IMR-90 (cell line): ENCODE results near the gene SLC31A2. TPM values are rescaled to one million over a fixed set of nuclear protein-coding genes. Genes with fewer than 3 reads are reported as not detected.

Experiments
- ATAC-seq: fragments of 200-7000 bp; cut with Tn5 transposase; 2 replicates; pipeline ENCODE4 v1.9.1; 2020; ENCODE audit warnings: low read depth, mild to moderate bottlenecking, moderate library complexity
- BruUV-seq: library from RNA; stranded (reverse); fragments of 400-500 nt; replicated peaks from 2 replicates; lab custom pipeline; 2021; lab: Mats Ljungman, UMichigan
- CTCF ChIA-PET: fragments of 300-600 bp; formaldehyde crosslinking; extraction: SDS; loops from one replicate; lab custom pipeline; 2021; ENCODE audit warnings: antibody characterized with exemption; lab: Yijun Ruan, JAX
- POLR2A ChIA-PET: fragments of 300-600 bp; sonication (Branson Sonifier 250); formaldehyde crosslinking; loops from one replicate; lab custom pipeline; 2022; ENCODE audit warnings: antibody characterized with exemption; ENCODE audit not compliant: unreplicated experiment; lab: Charles Lee
- DNase-seq: peaks from one replicate; pipeline ENCODE4 v3.0.0; 2013
- H2AFZ ChIP-seq: replicated peaks from 2 replicates; pipeline ENCODE3; 2013; ENCODE audit warnings: low read length, mild to moderate bottlenecking; ENCODE audit not compliant: poor library complexity
- H2AK5ac ChIP-seq: 2 replicates; pipeline ENCODE4 v1.6.1; 2013; ENCODE audit warnings: low read depth, low read length, inconsistent platforms
- H2AK9ac ChIP-seq: replicated peaks from 2 replicates; pipeline ENCODE3; 2013; ENCODE audit warnings: mild to moderate bottlenecking, low read depth, low read length, moderate library complexity; ENCODE audit not compliant: poor library complexity
- H2BK120ac ChIP-seq: 2 replicates; pipeline ENCODE4 v1.6.1; 2013; ENCODE audit warnings: low read depth, low read length, inconsistent platforms
- H2BK15ac ChIP-seq: 3 replicates; pipeline ENCODE4 v1.6.1; 2013; ENCODE audit warnings: low read depth, low read length, inconsistent platforms
- H2BK20ac ChIP-seq: 2 replicates; pipeline ENCODE4 v1.6.1; 2013; ENCODE audit warnings: low read depth, mild to moderate bottlenecking, inconsistent platforms, low read length, moderate library complexity
- H2BK5ac ChIP-seq: 2 replicates; pipeline ENCODE4 v1.6.1; 2013; ENCODE audit warnings: mild to moderate bottlenecking, low read depth, low read length, inconsistent platforms; ENCODE audit not compliant: poor library complexity, severe bottlenecking
- H3K14ac ChIP-seq: replicated peaks from 2 replicates; pipeline ENCODE4 v1.6.1; 2013; ENCODE audit warnings: low read depth, low read length, inconsistent platforms
- H3K18ac ChIP-seq: 2 replicates; pipeline ENCODE4 v1.6.1; 2013; ENCODE audit warnings: low read depth, low read length, control low read depth
- H3K23ac ChIP-seq: 2 replicates; pipeline ENCODE4 v1.6.1; 2013; ENCODE audit warnings: low read depth, low read length, inconsistent platforms
- H3K27ac ChIP-seq: 2 replicates; pipeline ENCODE4 v1.5.1; 2013; ENCODE audit warnings: mild to moderate bottlenecking, control low read depth, low read length; ENCODE audit not compliant: insufficient read depth
- H3K27me3 ChIP-seq: 2 replicates; pipeline ENCODE4 v1.6.1; 2013; ENCODE audit warnings: low read length; ENCODE audit not compliant: control insufficient read depth, insufficient read depth
- H3K36me3 ChIP-seq: 2 replicates; pipeline ENCODE4 v1.6.1; 2013; ENCODE audit warnings: low read length, mixed read lengths; ENCODE audit not compliant: control insufficient read depth, insufficient read depth
- H3K4ac ChIP-seq: 2 replicates; pipeline ENCODE4 v1.6.1; 2013; ENCODE audit warnings: low read depth, low read length, inconsistent platforms
- H3K4me1 ChIP-seq: 2 replicates; pipeline ENCODE4 v1.6.1; 2013; ENCODE audit warnings: low read length, mixed read lengths; ENCODE audit not compliant: control insufficient read depth, insufficient read depth
- H3K4me2 ChIP-seq: 2 replicates; pipeline ENCODE4 v1.6.1; 2013; ENCODE audit warnings: low read depth, mild to moderate bottlenecking, control low read depth, low read length, moderate library complexity
- H3K4me3 ChIP-seq: 2 replicates; pipeline ENCODE4 v1.5.1; 2013; ENCODE audit warnings: low read depth, mild to moderate bottlenecking, control low read depth, low read length, moderate library complexity; ENCODE audit not compliant: insufficient read depth
- H3K56ac ChIP-seq: 2 replicates; pipeline ENCODE4 v1.6.1; 2013; ENCODE audit warnings: low read length, inconsistent platforms; ENCODE audit not compliant: insufficient read depth; ENCODE audit errors: extremely low read depth
- H3K79me1 ChIP-seq, 2 experiments: 2 replicates each; pipeline ENCODE4 v1.6.1; 2013; ENCODE audit warnings: low read length in 2 of 2, inconsistent platforms in 1 of 2, low read depth in 1 of 2
- H3K9ac ChIP-seq: 2 replicates; pipeline ENCODE4 v1.6.1; 2013; ENCODE audit warnings: low read depth, low read length, control low read depth
- H3K9me1 ChIP-seq: 2 replicates; pipeline ENCODE4 v1.6.1; 2013; ENCODE audit warnings: low read length, inconsistent platforms; ENCODE audit not compliant: insufficient read depth
- H3K9me3 ChIP-seq: 2 replicates; pipeline ENCODE4 v1.6.1; 2013; ENCODE audit warnings: low read length; ENCODE audit not compliant: control insufficient read depth, insufficient read depth
- H4K20me1 ChIP-seq: 2 replicates; pipeline ENCODE4 v1.6.1; 2013; ENCODE audit warnings: low read length, inconsistent platforms; ENCODE audit not compliant: insufficient read depth
- H4K5ac ChIP-seq: 2 replicates; pipeline ENCODE4 v1.6.1; 2013; ENCODE audit warnings: mild to moderate bottlenecking, low read depth, low read length, control low read depth
- H4K8ac ChIP-seq, 2 experiments: 2 replicates each; pipeline ENCODE4 v1.6.1; 2013; ENCODE audit warnings: low read depth in 2 of 2, low read length in 2 of 2, control low read depth in 1 of 2, inconsistent platforms in 1 of 2
- H4K91ac ChIP-seq: 2 replicates; pipeline ENCODE4 v1.6.1; 2013; ENCODE audit warnings: low read depth, low read length, inconsistent platforms; ENCODE audit not compliant: insufficient read depth
- CEBPB ChIP-seq: IDR thresholded peaks from 2 replicates; pipeline ENCODE4 v1.6.1; 2012; ENCODE audit warnings: low read depth, low read length, improper control_type of control experiment
- POLR2A ChIP-seq: IDR thresholded peaks from 2 replicates; pipeline ENCODE4 v1.6.1; 2012; ENCODE audit warnings: mild to moderate bottlenecking, low read depth, low read length
- WGBS, 2 experiments: methylation state at CpG; one replicate each; pipeline versions ENCODE4 v1.1.5 to v1.1.7; 2013; ENCODE audit warnings: missing lambda C conversion rate in 2 of 2; ENCODE audit not compliant: insufficient read length in 1 of 2; ENCODE audit errors: extremely low coverage in 2 of 2; 5-methylcytosine and 5-hydroxymethylcytosine counted together
- dilution Hi-C: fragments of 300-500 bp; cut with HindIII; formaldehyde crosslinking; loops from one replicate; pipeline ENCODE4 v1.14.3; 2018; ENCODE audit warnings: low sequenced_read_pairs; ENCODE audit not compliant: unreplicated experiment
- in situ Hi-C: fragments of 300-500 bp; cut with MboI; formaldehyde crosslinking; loops from 3 replicates; pipeline ENCODE4 v1.14.3; 2019; ENCODE audit warnings: low sequenced_read_pairs, inconsistent platforms, mixed read lengths
- intact Hi-C: fragments of 100-400 bp; cut with micrococcal nuclease; formaldehyde crosslinking; loops from 2 replicates; pipeline ENCODE4 v1.10.0; 2022
- polyA plus RNA-seq, 3 experiments: library from polyadenylated mRNA; depleted of rRNA; stranded (reverse); fragments of >200 nt; gene quantifications; 2 replicates each; pipeline ENCODE4 v1.2.3, GENCODE V29; 2012; ENCODE audit warnings: low replicate concordance in 1 of 3
- total RNA-seq: library from RNA; depleted of rRNA; stranded (reverse); fragments of >200 nt; gene quantifications from 2 replicates; pipeline ENCODE4 v1.2.3, GENCODE V29; 2012

SLC31A2 gene
- total and polyA plus RNA-seq, 2 of the 4 experiments (the other 2 are of a cell fraction) = 5.1 to 7.2 TPM

DNA sequence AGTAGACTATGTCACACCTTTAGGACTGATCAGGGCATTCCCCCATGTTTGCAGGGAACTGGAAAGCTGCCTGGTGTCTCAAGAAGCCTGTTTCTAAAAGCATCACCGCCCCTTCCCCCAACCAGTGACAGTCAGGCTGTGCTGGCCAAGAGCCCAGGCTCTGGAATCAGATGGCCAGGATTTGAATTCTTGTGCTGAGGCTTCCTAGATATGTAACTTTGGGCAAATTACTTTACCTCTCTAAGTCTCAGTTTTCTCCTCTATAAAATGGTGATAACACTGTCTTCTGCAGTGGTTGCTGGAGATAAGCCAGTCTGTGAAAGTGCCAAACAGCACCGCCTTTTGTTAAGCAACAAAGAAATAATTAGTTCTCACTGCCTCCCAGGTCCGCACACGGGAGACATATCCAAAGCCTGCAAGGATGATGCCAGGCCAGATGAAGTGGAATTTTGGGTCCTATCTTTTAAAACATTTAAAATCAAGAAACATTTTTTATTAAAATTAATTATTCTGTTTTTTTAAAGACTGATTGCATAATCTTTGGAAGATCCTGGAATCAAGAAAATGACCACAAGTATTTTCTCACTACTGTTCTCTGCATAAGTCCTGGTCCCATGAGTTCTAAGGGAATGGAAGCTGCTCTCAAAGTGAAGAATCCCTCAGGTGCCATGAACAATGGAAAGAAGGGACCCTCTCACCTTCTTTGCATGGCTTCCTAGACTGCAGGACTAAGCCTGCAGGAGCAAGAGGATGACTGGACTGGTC lies 13.9 kb downstream of the SLC31A2 start:
- H3K14ac ChIP-seq = peak overlapping the region; percentile 58; the same call in 1 of the 2 replicates
- DNase-seq (peak; percentile 58), ATAC-seq (peak; percentile 83)
- H2BK15ac ChIP-seq = no peak overlapping the region
- ChIA-PET CTCF (interaction anchor here (0.6 kb wide), 1 partner anchor 83 kb away, joined by 4 read pairs; no protein-coding TSS in a partner anchor), POLR2A (no interaction called here)
- no peak overlapping the region for H2BK5ac ChIP-seq
- in situ Hi-C loops = no loop called here
- H3K4me3 ChIP-seq = no peak overlapping the region
- H3K9me3 ChIP-seq = no peaks in the 10 kb centered on the region
- intact Hi-C loops = no loop called here
- H2BK20ac ChIP-seq = no peak overlapping the region
- dilution Hi-C loops = no loop called here
- peaks cover 18% of the 10 kb centered on the region for H3K9me1 ChIP-seq
- no peak overlapping the region for H3K27ac ChIP-seq
- no peak overlapping the region for H3K56ac ChIP-seq
- no CpG with 5 or more reads among the region's 4 CpGs for WGBS, 2 experiments
- peaks cover 0 to 2% of the 10 kb centered on the region in 2 experiments; a peak in 2 of 4 replicates for H3K79me1 ChIP-seq
- peaks cover 5% of the 10 kb centered on the region for H3K4me1 ChIP-seq
- H4K8ac ChIP-seq = no peak overlapping the region
- H2AK5ac ChIP-seq = 0 out of 2 replicates have a peak overlapping the region, but pooled peaks have one; percentile 38
- H3K36me3 ChIP-seq = peaks cover 60% of the 10 kb centered on the region
- H4K20me1 ChIP-seq = peaks cover 7% of the 10 kb centered on the region; the same call in 1 of the 2 replicates
- TF ChIP-seq POLR2A = no peak
- peak; percentile 56; the same call in 1 of the 2 replicates for TF ChIP-seq CEBPB
- BruUV-seq = no TSS peak
- H3K4ac ChIP-seq = 0 out of 2 replicates have a peak overlapping the region, but pooled peaks have one; percentile 40
- no peaks in the 10 kb centered on the region for H3K27me3 ChIP-seq
- peak overlapping the region; percentile 83 for H3K23ac ChIP-seq
- no peak overlapping the region for H2AFZ ChIP-seq
- H3K9ac ChIP-seq = no peak overlapping the region
- H2AK9ac ChIP-seq = peak overlapping the region; percentile 43
- no peak overlapping the region for H4K5ac ChIP-seq
- H4K91ac ChIP-seq = no peak overlapping the region
- no peak overlapping the region for H3K18ac ChIP-seq
- H2BK120ac ChIP-seq = no peak overlapping the region
- no peak overlapping the region; the same call in 1 of the 2 replicates for H3K4me2 ChIP-seq
